Loucy (cell line): ENCODE data around the gene VPS35L.

ENCODE experiments used
- H2AFZ ChIP-seq: fragments of 200-600 bp; sonication (generic); 2 replicates; pipeline ENCODE4 v1.6.0; 2016; ENCODE audit warnings: antibody characterized with exemption, mild to moderate bottlenecking, low read length, moderate library complexity
- H3F3A ChIP-seq: fragments of 200-600 bp; 2 replicates; pipeline ENCODE4 v1.6.0; 2016; ENCODE audit warnings: antibody characterized with exemption, low read depth, mild to moderate bottlenecking
- H3K27me3 ChIP-seq: fragments of 200-600 bp; sonication (generic); 2 replicates; pipeline ENCODE4 v1.6.1; 2014; ENCODE audit warnings: low read length, mild to moderate bottlenecking; ENCODE audit not compliant: insufficient read depth, poor library complexity, severe bottlenecking
- H3K36me3 ChIP-seq: fragments of 200-600 bp; sonication (generic); 2 replicates; pipeline ENCODE4 v1.6.1; 2016; ENCODE audit warnings: low read length; ENCODE audit not compliant: insufficient read depth
- H3K4me1 ChIP-seq: fragments of 200-600 bp; sonication (generic); 2 replicates; pipeline ENCODE4 v1.5.1; 2014; ENCODE audit warnings: low read length, mild to moderate bottlenecking; ENCODE audit not compliant: insufficient read depth, poor library complexity, severe bottlenecking
- H3K4me2 ChIP-seq: fragments of 200-600 bp; sonication (generic); 2 replicates; pipeline ENCODE4 v1.6.0; 2014; ENCODE audit warnings: antibody characterized with exemption, low read length, low read depth, mild to moderate bottlenecking; ENCODE audit not compliant: poor library complexity, severe bottlenecking
- H3K4me3 ChIP-seq: fragments of 200-600 bp; sonication (generic); 2 replicates; pipeline ENCODE4 v1.5.1; 2014; ENCODE audit warnings: low read length, mild to moderate bottlenecking, mixed read lengths; ENCODE audit not compliant: poor library complexity, severe bottlenecking
- H3K79me2 ChIP-seq: fragments of 200-600 bp; sonication (generic); 2 replicates; pipeline ENCODE4 v1.6.1; 2014; ENCODE audit warnings: low read length; ENCODE audit not compliant: insufficient read depth
- H3K9ac ChIP-seq: fragments of 200-600 bp; sonication (generic); 2 replicates; pipeline ENCODE4 v1.6.0; 2014; ENCODE audit warnings: mild to moderate bottlenecking, low read depth, low read length, moderate library complexity; ENCODE audit not compliant: poor library complexity, severe bottlenecking
- H3K9me2 ChIP-seq: fragments of 200-600 bp; sonication (generic); replicated peaks from 2 replicates; pipeline ENCODE4 v1.6.1; 2016; ENCODE audit warnings: low read depth, low read length, mixed read lengths
- H3K9me3 ChIP-seq: fragments of 200-600 bp; sonication (generic); 2 replicates; pipeline ENCODE4 v1.6.1; 2014; ENCODE audit warnings: mild to moderate bottlenecking, antibody characterized with exemption, low read length, low read depth; ENCODE audit not compliant: insufficient read depth
- H4K20me1 ChIP-seq: fragments of 200-600 bp; sonication (generic); 2 replicates; pipeline ENCODE4 v1.6.0; 2014; ENCODE audit warnings: antibody characterized with exemption, low read length, mild to moderate bottlenecking; ENCODE audit not compliant: insufficient read depth, poor library complexity, severe bottlenecking
- EZH2phosphoT487 ChIP-seq: fragments of 200-600 bp; IDR thresholded peaks from 2 replicates; pipeline ENCODE4 v1.6.1; 2018; ENCODE audit warnings: antibody characterized with exemption, mild to moderate bottlenecking, moderate library complexity, borderline replicate concordance
- TF ChIP-seq, protein P1 (sequence below): fragments of 200-600 bp; sonication (generic); conservative IDR thresholded peaks from 2 replicates; pipeline ENCODE4 v1.5.1; 2014; ENCODE audit warnings: mild to moderate bottlenecking, antibody characterized with exemption, low read length

VPS35L gene

GRCh38 chr16:19689342-19689741, 133.8 kb downstream of the VPS35L start:
- no peaks in the 10 kb centered on the region for H3F3A ChIP-seq
- TF ChIP-seq EZH2phosphoT487 = no peak
- TF ChIP-seq, protein P1, sequence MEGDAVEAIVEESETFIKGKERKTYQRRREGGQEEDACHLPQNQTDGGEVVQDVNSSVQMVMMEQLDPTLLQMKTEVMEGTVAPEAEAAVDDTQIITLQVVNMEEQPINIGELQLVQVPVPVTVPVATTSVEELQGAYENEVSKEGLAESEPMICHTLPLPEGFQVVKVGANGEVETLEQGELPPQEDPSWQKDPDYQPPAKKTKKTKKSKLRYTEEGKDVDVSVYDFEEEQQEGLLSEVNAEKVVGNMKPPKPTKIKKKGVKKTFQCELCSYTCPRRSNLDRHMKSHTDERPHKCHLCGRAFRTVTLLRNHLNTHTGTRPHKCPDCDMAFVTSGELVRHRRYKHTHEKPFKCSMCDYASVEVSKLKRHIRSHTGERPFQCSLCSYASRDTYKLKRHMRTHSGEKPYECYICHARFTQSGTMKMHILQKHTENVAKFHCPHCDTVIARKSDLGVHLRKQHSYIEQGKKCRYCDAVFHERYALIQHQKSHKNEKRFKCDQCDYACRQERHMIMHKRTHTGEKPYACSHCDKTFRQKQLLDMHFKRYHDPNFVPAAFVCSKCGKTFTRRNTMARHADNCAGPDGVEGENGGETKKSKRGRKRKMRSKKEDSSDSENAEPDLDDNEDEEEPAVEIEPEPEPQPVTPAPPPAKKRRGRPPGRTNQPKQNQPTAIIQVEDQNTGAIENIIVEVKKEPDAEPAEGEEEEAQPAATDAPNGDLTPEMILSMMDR = no peak
- H3K9ac ChIP-seq = no peak overlapping the region
- no peak overlapping the region for H3K4me3 ChIP-seq
- no peaks in the 10 kb centered on the region for H4K20me1 ChIP-seq
- no peak overlapping the region for H3K4me2 ChIP-seq
- no peaks in the 10 kb centered on the region for H3K4me1 ChIP-seq
- no peaks in the 10 kb centered on the region for H3K9me2 ChIP-seq
- no peak overlapping the region for H2AFZ ChIP-seq
- H3K9me3 ChIP-seq = no peaks in the 10 kb centered on the region
- H3K36me3 ChIP-seq = no peaks in the 10 kb centered on the region
- no peaks in the 10 kb centered on the region for H3K79me2 ChIP-seq
- no peaks in the 10 kb centered on the region for H3K27me3 ChIP-seq

DNA sequence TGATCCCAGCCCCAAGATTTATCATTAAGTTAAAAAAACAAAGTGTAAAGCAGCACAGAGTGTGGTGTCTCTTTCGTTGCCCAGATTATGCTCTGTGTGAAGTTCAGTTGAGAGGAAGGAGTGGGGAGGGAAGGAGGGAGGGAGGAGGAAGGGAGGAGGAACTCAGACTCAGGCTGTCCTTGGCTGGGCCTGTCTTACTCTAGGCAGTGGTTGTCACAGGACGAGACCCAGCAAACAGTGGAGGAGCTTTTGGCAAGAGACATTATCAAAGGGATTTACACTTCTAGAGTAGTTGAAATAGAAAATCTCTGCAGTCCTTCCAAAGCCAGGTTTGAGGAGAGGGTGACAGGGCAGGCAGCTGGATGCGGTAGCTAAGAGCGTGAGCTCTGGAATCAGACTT, 134.7 kb downstream of the VPS35L start:
- no peaks in the 10 kb centered on the region for H3K9me2 ChIP-seq
- no peaks in the 10 kb centered on the region for H3K27me3 ChIP-seq
- H2AFZ ChIP-seq = no peak overlapping the region
- no peaks in the 10 kb centered on the region for H3K36me3 ChIP-seq
- no peaks in the 10 kb centered on the region for H3K9me3 ChIP-seq
- TF ChIP-seq, protein P1 = no peak
- no peak for TF ChIP-seq EZH2phosphoT487
- no peak overlapping the region for H3K4me3 ChIP-seq
- H3F3A ChIP-seq = no peaks in the 10 kb centered on the region
- no peak overlapping the region for H3K9ac ChIP-seq
- no peak overlapping the region for H3K4me2 ChIP-seq
- H3K4me1 ChIP-seq = no peaks in the 10 kb centered on the region
- no peaks in the 10 kb centered on the region for H4K20me1 ChIP-seq
- no peaks in the 10 kb centered on the region for H3K79me2 ChIP-seq

DNA sequence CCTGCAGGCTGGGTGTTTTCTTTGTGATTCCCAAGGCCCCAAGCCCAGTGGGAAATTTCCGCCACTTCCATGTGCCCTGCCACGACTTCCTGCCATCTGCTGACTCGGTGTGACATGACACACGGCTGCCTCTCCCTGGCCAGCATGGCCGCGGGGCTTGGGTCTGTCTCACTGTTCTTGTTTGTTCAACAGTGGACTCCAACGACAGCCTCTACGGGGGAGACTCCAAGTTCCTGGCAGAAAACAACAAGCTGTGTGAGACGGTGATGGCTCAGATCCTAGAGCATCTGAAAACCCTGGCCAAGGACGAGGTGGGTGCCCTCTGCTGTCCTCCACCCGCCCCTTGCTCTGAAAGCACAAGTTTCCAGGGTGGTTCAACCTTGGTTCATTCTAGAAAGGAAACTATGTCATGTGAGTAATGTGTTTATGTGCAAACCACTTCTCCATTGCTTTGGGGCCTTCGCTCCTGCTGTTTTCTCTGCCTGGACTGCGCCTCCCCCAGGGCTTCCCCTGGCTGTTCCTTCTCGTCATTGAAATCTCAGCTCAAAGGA, 135.7 kb downstream of the VPS35L start:
- TF ChIP-seq, protein P1 = no peak
- no peak for TF ChIP-seq EZH2phosphoT487
- H3K27me3 ChIP-seq = no peaks in the 10 kb centered on the region
- H2AFZ ChIP-seq = no peak overlapping the region
- H3K9me2 ChIP-seq = no peaks in the 10 kb centered on the region
- no peaks in the 10 kb centered on the region for H3K9me3 ChIP-seq
- H3K79me2 ChIP-seq = no peaks in the 10 kb centered on the region
- no peak overlapping the region for H3K4me2 ChIP-seq
- no peaks in the 10 kb centered on the region for H3K4me1 ChIP-seq
- no peaks in the 10 kb centered on the region for H3K36me3 ChIP-seq
- no peaks in the 10 kb centered on the region for H3F3A ChIP-seq
- H3K4me3 ChIP-seq = no peak overlapping the region
- H4K20me1 ChIP-seq = no peaks in the 10 kb centered on the region
- no peak overlapping the region for H3K9ac ChIP-seq
